GM12878 (cell line): ENCODE results near the gene ZIC1. TPM values are rescaled to one million over a fixed set of nuclear protein-coding genes. Genes with fewer than 3 reads are reported as not detected.

Experiments
- ATAC-seq: fragments of 200-7000 bp; cut with Tn5 transposase; 3 replicates; pipeline ENCODE4 v1.9.1; 2020; ENCODE audit warnings: mild to moderate bottlenecking, moderate library complexity
- BruUV-seq: library from RNA; stranded (reverse); fragments of 400-500 nt; replicated peaks from 2 replicates; lab custom pipeline; 2021; lab: Mats Ljungman, UMichigan
- CTCF ChIA-PET: fragments of 300-600 bp; sonication (Branson Sonifier 250); formaldehyde crosslinking; extraction: SDS; loops from one replicate; lab custom pipeline; 2021; ENCODE audit warnings: inconsistent platforms; lab: Yijun Ruan, JAX
- POLR2A ChIA-PET: fragments of 350-600 bp; formaldehyde crosslinking; extraction: SDS; loops from one replicate; lab custom pipeline; 2021; ENCODE audit warnings: inconsistent platforms; lab: Charles Lee
- RAD21 ChIA-PET: fragments of 300-600 bp; sonication (Branson Sonifier 250); formaldehyde crosslinking; loops from one replicate; lab custom pipeline; 2023; ENCODE audit warnings: antibody characterized with exemption; ENCODE audit not compliant: unreplicated experiment; lab: Charles Lee
- SMC1A ChIA-PET: fragments of 300-600 bp; sonication (Branson Sonifier 250); formaldehyde crosslinking; loops from one replicate; lab custom pipeline; 2023; ENCODE audit not compliant: unreplicated experiment, uncharacterized antibody; lab: Charles Lee
- DNase-seq: peaks from one replicate; pipeline ENCODE4 v3.0.0-alpha.2; 2011; ENCODE audit warnings: low read depth, low spot score
- FAIRE-seq: peaks from 3 replicates; lab custom pipeline; 2011; peaks lifted over from hg19 to GRCh38; lab: Jason Lieb, UNC
- H2AFZ ChIP-seq: 2 replicates; pipeline ENCODE4 v1.6.0; 2011; ENCODE audit warnings: low read depth, low read length, control low read depth; ENCODE audit not compliant: control insufficient read depth
- H3K27ac ChIP-seq: 2 replicates; pipeline ENCODE4 v1.5.1; 2011; ENCODE audit warnings: control low read depth; ENCODE audit not compliant: control insufficient read depth, insufficient read depth
- H3K27me3 ChIP-seq, 2 experiments: replicated peaks in 1 of 2; 2 replicates each; pipeline versions ENCODE4 v1.6.0 to v1.6.1; 2011; ENCODE audit warnings: low read length in 1 of 2; ENCODE audit not compliant: control insufficient read depth in 2 of 2, insufficient read depth in 2 of 2
- H3K36me3 ChIP-seq, 2 experiments: 2 replicates each; pipeline ENCODE4 v1.5.1; 2011; ENCODE audit warnings: low read length in 1 of 2; ENCODE audit not compliant: control insufficient read depth in 2 of 2, insufficient read depth in 2 of 2
- H3K4me1 ChIP-seq: 2 replicates; pipeline ENCODE4 v1.6.1; 2011; ENCODE audit warnings: mild to moderate bottlenecking, low read length, moderate library complexity, mixed read lengths; ENCODE audit not compliant: control insufficient read depth, insufficient read depth
- H3K4me2 ChIP-seq: 2 replicates; pipeline ENCODE4 v1.6.0; 2011; ENCODE audit warnings: control low read depth; ENCODE audit not compliant: control insufficient read depth, insufficient read depth
- H3K4me3 ChIP-seq: fragments of 200-600 bp; sonication (generic); 2 replicates; pipeline ENCODE4 v1.5.1; 2016
- H3K79me2 ChIP-seq: 2 replicates; pipeline ENCODE4 v1.6.0; 2011; ENCODE audit warnings: low read length; ENCODE audit not compliant: control insufficient read depth, insufficient read depth
- H3K9ac ChIP-seq: 2 replicates; pipeline ENCODE4 v1.8.0; 2011; ENCODE audit warnings: low read length, control low read depth, mixed read lengths; ENCODE audit not compliant: control insufficient read depth, insufficient read depth
- H3K9me3 ChIP-seq: replicated peaks from 3 replicates; pipeline ENCODE4 v1.5.1; 2011; ENCODE audit warnings: mild to moderate bottlenecking, low read length; ENCODE audit not compliant: control insufficient read depth, insufficient read depth
- H4K20me1 ChIP-seq: 2 replicates; pipeline ENCODE4 v1.6.0; 2011; ENCODE audit not compliant: control insufficient read depth, insufficient read depth
- BCLAF1 ChIP-seq: fragments of 450-650 bp; IDR thresholded peaks from 2 replicates; pipeline ENCODE4 v1.6.1; 2017; ENCODE audit warnings: antibody characterized with exemption, mild to moderate bottlenecking, moderate library complexity
- CREM ChIP-seq: IDR thresholded peaks from 2 replicates; pipeline ENCODE4 v1.6.1; 2014; ENCODE audit warnings: antibody characterized with exemption, low read depth
- E2F4 ChIP-seq: IDR thresholded peaks from 2 replicates; pipeline ENCODE4 v1.6.1; 2012; ENCODE audit warnings: low read depth, low read length, improper control_type of control experiment
- NR2C1 ChIP-seq: fragments of 450-650 bp; IDR thresholded peaks from 2 replicates; pipeline ENCODE4 v1.6.1; 2017; ENCODE audit warnings: antibody characterized with exemption, mild to moderate bottlenecking, moderate library complexity
- NR2F1 ChIP-seq: fragments of 450-650 bp; conservative IDR thresholded peaks from 2 replicates; pipeline ENCODE4 v1.6.1; 2017; ENCODE audit warnings: mild to moderate bottlenecking
- USF1 ChIP-seq: IDR thresholded peaks from 2 replicates; pipeline ENCODE4 v1.6.1; 2011; ENCODE audit warnings: borderline replicate concordance, low read depth, mild to moderate bottlenecking, moderate library complexity, mixed read lengths, low read length; ENCODE audit not compliant: insufficient read depth; ENCODE audit errors: extremely low read length
- WGBS: methylation state at CpG from one replicate; pipeline ENCODE4 v1.1.6; 2016; ENCODE audit warnings: low lambda C conversion rate; ENCODE audit not compliant: insufficient replicate concordance, insufficient coverage; ENCODE audit errors: missing lambda C conversion rate; 5-methylcytosine and 5-hydroxymethylcytosine counted together
- in situ Hi-C: fragments of 300-500 bp; cut with MboI; formaldehyde crosslinking; loops from 9 replicates; pipeline ENCODE4 v1.14.3; 2018; ENCODE audit warnings: mixed read lengths
- intact Hi-C: fragments of 100-400 bp; cut with micrococcal nuclease; formaldehyde crosslinking; loops from one replicate; pipeline ENCODE4 v1.14.2; 2022; ENCODE audit not compliant: unreplicated experiment
- polyA plus RNA-seq, 11 experiments: library from polyadenylated mRNA; depleted of rRNA in 4 of 11; unstranded in 6 of 11; stranded (reverse) in 5 of 11; fragments of >200 nt; fragmentation: Nextera tagmentation in 4 of 11; fragmentation: Illumina TruSeq in 1 of 11; extraction: Ambion mirVana in 4 of 11; extraction: Trizol in 1 of 11; gene quantifications; 1 replicate in 1 of 11; 2 replicates in 10 of 11; pipeline versions ENCODE4 v1.2.1 to v1.2.3, GENCODE V29; 2011 to 2016; ENCODE audit warnings: inconsistent platforms in 2 of 11, missing spikeins in 2 of 11, low read depth in 1 of 11
- total RNA-seq, 4 experiments: library from RNA; depleted of rRNA in 3 of 4; stranded (reverse); fragments of >200 nt in 3 of 4; fragmentation: Illumina TruSeq in 1 of 4; extraction: Trizol in 1 of 4; gene quantifications; 2 replicates each; pipeline versions ENCODE4 v1.2.1 to v1.2.3, GENCODE V29; 2013 to 2021

The ZIC1 gene
- total and polyA plus RNA-seq, 10 of the 15 experiments (the other 5 are each of a cell fraction or from before 2014, with no cell fraction given), result not detected

GRCh38 chr3:147389717-147390116, 19.4 kb upstream of the ZIC1 start:
- FAIRE-seq (no peak), DNase-seq (no peak), ATAC-seq (no peak)
- WGBS, result 34% methylated on average over 12 of the region's 12 CpGs
- Histone ChIP-seq H3K9ac (no peak overlapping the region), H3K79me2 (no peaks in the 10 kb centered on the region), H2AFZ (no peak overlapping the region), H3K27ac (no peak overlapping the region), H4K20me1 (no peaks in the 10 kb centered on the region), H3K27me3 (peaks cover 1 to 12% of the 10 kb centered on the region in 2 experiments; a peak in 3 of 4 replicates), H3K4me2 (no peak overlapping the region), H3K9me3 (peaks cover 8% of the 10 kb centered on the region), H3K36me3 (no peaks in the 10 kb centered on the region), H3K4me1 (no peaks in the 10 kb centered on the region), H3K4me3 (no peak overlapping the region)
- intact Hi-C loops (loop anchor here (10.0 kb wide), 1 partner anchor 225 kb away; no protein-coding TSS in a partner anchor), in situ Hi-C loops (no loop called here)
- CTCF ChIA-PET, result no interaction called here
- BruUV-seq, result no TSS peak
- SMC1A ChIA-PET, result no interaction called here
- POLR2A ChIA-PET, result no interaction called here
- TF ChIP-seq NR2C1 (no peak), BCLAF1 (no peak), CREM (no peak), USF1 (no peak), NR2F1 (no peak), E2F4 (no peak)
- TF ChIP-seq, all 136 proteins: peak for 0
- RAD21 ChIA-PET, result no interaction called here
